ENCODE data around the gene DNAJC27.

Gene DNAJC27

DNA sequence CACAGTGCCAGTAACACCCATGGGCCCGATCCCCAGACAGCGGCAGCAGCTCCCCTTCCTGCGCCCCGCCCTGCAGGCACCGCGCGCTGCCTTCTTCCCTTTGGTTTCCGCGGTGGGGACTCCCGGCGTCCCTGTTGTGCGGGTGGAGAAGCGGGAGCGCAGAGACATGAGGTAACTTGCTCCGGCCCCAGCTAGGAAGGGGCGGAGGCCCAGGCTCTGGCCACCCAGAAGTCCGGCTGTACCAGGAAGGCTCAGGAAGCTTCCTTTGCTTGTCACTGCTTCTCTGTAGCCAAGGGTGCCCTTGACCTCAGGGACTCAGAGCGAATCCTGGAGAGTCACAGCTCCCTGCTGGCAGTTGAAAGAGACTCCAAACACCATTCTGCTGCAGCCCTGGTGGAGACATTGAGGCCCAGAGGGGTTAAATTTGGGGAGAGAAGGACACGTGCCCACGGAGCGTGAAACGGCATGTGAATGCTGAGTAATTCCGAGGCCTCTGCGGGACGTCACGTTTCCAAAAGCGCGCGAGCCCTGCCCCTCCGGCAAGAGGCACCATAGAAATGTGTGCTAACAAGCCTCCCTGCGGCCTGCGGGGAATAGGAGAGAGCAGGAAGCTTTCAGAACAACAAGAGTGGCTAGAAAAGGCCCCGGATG is 45.0 kb downstream of the DNAJC27 start:
- no peak for DNase-seq (ENCODE audit: low read depth)

DNA sequence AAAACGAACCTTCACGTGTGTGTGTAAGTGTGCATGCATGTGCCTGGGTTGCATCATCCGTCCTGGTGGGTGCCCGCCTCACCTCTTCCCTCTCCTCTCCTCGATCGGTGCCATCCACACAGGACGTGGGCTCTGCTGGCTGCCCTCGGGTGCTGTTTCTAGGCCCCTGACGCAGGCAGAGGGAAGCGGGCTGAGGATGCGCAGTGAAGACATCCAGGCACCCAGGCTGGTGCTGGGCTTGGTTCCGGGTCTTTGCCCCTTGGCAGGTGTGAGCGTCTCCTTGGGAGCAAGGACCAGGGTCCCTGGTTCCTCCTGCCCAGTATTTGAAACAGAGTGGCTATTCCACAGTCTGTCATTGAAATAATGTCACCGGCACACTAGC is 45.5 kb downstream of the DNAJC27 start:
- no peak overlapping the region for H3K4me3 ChIP-seq (ENCODE audit: low read depth, low read length)
- TF ChIP-seq, protein P1, sequence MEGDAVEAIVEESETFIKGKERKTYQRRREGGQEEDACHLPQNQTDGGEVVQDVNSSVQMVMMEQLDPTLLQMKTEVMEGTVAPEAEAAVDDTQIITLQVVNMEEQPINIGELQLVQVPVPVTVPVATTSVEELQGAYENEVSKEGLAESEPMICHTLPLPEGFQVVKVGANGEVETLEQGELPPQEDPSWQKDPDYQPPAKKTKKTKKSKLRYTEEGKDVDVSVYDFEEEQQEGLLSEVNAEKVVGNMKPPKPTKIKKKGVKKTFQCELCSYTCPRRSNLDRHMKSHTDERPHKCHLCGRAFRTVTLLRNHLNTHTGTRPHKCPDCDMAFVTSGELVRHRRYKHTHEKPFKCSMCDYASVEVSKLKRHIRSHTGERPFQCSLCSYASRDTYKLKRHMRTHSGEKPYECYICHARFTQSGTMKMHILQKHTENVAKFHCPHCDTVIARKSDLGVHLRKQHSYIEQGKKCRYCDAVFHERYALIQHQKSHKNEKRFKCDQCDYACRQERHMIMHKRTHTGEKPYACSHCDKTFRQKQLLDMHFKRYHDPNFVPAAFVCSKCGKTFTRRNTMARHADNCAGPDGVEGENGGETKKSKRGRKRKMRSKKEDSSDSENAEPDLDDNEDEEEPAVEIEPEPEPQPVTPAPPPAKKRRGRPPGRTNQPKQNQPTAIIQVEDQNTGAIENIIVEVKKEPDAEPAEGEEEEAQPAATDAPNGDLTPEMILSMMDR (IDR thresholded peaks at IDR 0.05; ENCODE audit: low read depth, low read length, missing control alignments), result no peak
- DNase-seq (ENCODE audit: low read depth), result no peak

More for the DNA sequence above, 45.0 kb downstream of the DNAJC27 start:
- H3K4me3 ChIP-seq (ENCODE audit: low read depth, low read length), result no peak overlapping the region; the same call in 1 of the 2 replicates
- TF ChIP-seq, protein P1 (IDR thresholded peaks at IDR 0.05; ENCODE audit: low read depth, low read length, missing control alignments), result no peak

GRCh38 chr2:24925815-24926214 is 45.9 kb downstream of the DNAJC27 start:
- TF ChIP-seq, protein P1 (IDR thresholded peaks at IDR 0.05; ENCODE audit: low read depth, low read length, missing control alignments), result no peak
- H3K4me3 ChIP-seq (ENCODE audit: low read depth, low read length), result no peak overlapping the region
- no peak for DNase-seq (ENCODE audit: low read depth)

GRCh38 chr2:24924732-24925131 is 47.0 kb downstream of the DNAJC27 start:
- TF ChIP-seq, protein P1 (IDR thresholded peaks at IDR 0.05; ENCODE audit: low read depth, low read length, missing control alignments), result no peak
- DNase-seq (ENCODE audit: low read depth), result no peak
- H3K4me3 ChIP-seq (ENCODE audit: low read depth, low read length), result no peak overlapping the region

DNA sequence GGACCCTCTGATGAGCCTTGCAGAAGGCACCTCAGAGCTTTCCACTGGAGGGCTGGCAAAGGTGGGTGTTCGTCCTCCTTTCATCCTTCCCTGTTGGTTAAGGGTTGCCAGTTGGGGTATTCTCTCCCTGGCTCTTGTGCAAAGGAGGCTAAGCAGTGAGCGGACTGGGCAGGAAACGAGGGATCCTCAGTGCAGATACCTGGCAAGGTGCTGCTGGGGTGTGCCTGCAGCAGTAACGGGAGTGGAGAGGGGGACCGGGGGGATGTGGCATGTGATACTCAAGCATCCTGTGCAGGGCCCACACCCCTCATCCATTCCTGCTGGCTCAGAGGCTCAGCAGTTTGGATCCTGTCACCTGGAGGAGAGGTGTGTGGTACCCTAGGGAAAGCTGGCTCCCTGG is 47.5 kb downstream of the DNAJC27 start:
- TF ChIP-seq, protein P1 (IDR thresholded peaks at IDR 0.05; ENCODE audit: low read depth, low read length, missing control alignments), result no peak
- no peak overlapping the region for H3K4me3 ChIP-seq (ENCODE audit: low read depth, low read length)
- no peak for DNase-seq (ENCODE audit: low read depth)

- H3K4me3 ChIP-seq (ENCODE audit: low read depth, low read length), result no peak overlapping the region
- DNase-seq (ENCODE audit: low read depth), result no peak
- TF ChIP-seq, protein P1 (IDR thresholded peaks at IDR 0.05; ENCODE audit: low read depth, low read length, missing control alignments), result no peak
Observed at GRCh38 chr2:24923106-24923505, 48.6 kb downstream of the DNAJC27 start.

DNA sequence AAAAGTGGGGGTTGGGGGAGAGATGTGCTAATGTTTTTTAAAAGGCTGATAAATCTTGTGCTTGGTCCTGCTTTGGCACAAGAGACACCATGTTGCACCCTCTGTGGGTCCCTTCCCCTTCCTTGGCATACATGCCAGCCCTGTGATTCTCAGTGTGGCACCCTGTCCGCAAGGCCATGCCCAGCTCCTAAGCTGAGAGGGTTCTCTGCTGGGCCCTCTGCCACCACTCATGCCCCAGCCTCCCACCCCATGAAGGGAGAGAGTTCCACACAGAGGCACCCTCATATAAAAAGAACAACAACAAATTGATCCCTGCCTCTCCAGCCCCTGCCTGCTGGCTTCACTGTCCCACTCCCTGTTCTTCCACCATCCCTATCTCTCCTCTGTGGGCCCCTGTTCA is 49.2 kb downstream of the DNAJC27 start:
- DNase-seq (ENCODE audit: low read depth), result no peak
- TF ChIP-seq, protein P1 (IDR thresholded peaks at IDR 0.05; ENCODE audit: low read depth, low read length, missing control alignments), result no peak
- no peak overlapping the region for H3K4me3 ChIP-seq (ENCODE audit: low read depth, low read length)
